Activated CD8-positive, alpha-beta memory T cell treated with anti-CD3 and anti-CD28 coated beads for 36 hours (primary cell): ENCODE measurements around the gene FANCC. TPM values are rescaled to one million over a fixed set of nuclear protein-coding genes. Genes with fewer than 3 reads are reported as not detected.

Source experiments
- CTCF ChIA-PET: fragments of 350-600 bp; sonication (Branson Sonifier 250); formaldehyde crosslinking; loops from one replicate; lab custom pipeline; 2021; ENCODE audit warnings: antibody characterized with exemption; lab: Charles Lee
- POLR2A ChIA-PET: fragments of 350-600 bp; sonication (Branson Sonifier 250); formaldehyde crosslinking; loops from one replicate; lab custom pipeline; 2021; ENCODE audit warnings: antibody characterized with exemption; lab: Charles Lee
- total RNA-seq, 2 experiments: library from RNA; stranded (reverse); gene quantifications; one replicate each; pipeline ENCODE4 v1.2.3, GENCODE V29; 2021

The FANCC gene
- total RNA-seq, 2 experiments from 2014 or later, result 16.2 to 20.5 TPM

DNA sequence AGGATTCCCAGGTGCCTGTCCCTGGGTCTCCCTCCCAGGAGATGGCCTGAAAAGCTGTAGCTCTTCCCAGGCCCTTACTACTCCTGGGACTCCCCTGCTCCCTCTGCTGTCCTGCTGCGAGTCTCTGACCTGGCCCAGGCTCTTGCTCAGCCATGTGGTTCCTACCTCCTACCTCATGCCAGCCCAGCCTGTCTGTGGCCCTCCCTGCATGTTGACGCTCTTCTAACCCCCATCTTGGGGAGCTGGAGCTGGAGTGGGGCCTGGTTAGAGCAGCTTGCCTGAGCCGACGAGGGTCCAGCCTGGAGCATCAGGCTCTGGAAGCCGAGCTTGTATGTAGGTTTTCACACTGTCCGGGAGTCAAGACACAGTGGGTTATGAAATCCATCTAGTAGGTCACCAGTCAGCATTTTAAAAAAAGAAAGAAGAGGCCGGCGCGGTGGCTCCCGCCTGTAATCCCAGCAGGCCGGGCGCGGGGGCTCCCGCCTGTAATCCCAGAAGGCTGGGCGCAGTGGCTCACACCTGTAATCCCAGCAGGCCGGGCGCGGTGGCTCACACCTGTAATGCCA lies 244.4 kb downstream of the FANCC start:
- CTCF ChIA-PET, result no interaction called here
- POLR2A ChIA-PET, result no interaction called here

GRCh38 chr9:95071925-95072324 lies 245.6 kb downstream of the FANCC start:
- ChIA-PET POLR2A (no interaction called here), CTCF (interaction anchor here (1.1 kb wide), 1 partner anchor 56 kb away, joined by 4 read pairs; no protein-coding TSS in a partner anchor)

DNA sequence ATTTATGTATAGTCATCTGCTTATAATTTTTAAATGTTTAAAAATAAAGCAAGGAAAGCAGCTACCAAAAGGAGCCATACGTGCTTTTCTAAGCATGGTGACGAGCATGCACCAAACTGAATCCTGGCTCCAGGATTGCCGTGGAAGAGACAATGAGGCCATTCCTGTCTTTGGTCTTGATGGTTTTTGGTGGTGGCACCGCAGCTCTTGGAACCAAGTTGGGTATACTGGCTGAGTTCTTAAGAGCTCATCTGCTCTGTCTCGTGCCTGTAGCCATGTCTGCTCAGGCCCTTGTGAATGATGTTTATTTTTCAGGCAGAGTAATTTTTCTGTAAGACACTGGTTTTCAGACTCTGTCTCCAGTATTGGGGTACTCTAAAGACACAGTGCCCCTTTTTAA lies 246.1 kb downstream of the FANCC start:
- ChIA-PET POLR2A (no interaction called here), CTCF (interaction anchor here (1.1 kb wide), 1 partner anchor 56 kb away, joined by 4 read pairs; no protein-coding TSS in a partner anchor)

- ChIA-PET POLR2A (no interaction called here), CTCF (interaction anchor here (0.6 to 1.1 kb wide), 2 partner anchors 57 to 81 kb away, joined by 3 to 4 read pairs; no protein-coding TSS in a partner anchor)
Observed at GRCh38 chr9:95070549-95071021, 246.9 kb downstream of the FANCC start.

DNA sequence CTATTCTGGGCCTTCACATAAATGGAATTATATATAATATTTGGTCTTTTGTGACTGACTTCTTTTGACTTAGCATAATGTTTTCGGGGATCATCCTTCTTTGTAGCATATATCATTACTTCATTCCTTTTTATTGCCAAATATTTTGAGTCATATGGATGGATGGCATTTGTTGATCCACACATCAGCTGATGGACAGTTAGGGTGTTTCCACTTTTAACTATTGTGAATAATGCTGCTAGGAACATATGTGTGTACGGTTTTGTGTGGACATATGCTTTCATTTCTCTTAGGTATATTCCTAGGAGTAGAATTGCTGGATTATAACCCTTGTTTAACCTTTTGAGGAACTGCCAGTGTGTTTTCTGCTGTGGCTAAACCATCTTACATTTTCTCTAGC lies 249.6 kb downstream of the FANCC start:
- POLR2A ChIA-PET, result no interaction called here
- CTCF ChIA-PET, result no interaction called here

DNA sequence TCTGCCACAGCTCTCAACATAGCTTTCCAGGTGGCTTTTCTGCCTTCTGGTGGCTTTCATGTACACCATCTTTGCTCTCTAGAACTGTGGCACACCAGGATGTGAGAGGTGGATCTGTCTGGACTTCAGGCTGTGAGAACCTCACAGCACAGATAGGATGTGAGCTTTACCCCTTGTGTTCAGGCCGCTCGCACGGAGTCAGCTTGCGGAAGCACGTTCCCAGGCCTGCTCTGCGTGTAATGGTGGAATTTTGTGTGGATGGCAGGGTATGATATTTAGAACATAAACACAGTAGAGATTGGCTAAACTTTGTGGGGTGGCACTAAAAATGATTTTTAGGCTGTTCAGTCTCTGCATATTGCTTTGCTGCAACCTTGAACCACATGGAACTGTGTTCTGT lies 250.5 kb downstream of the FANCC start:
- POLR2A ChIA-PET, result no interaction called here
- CTCF ChIA-PET, result no interaction called here

DNA sequence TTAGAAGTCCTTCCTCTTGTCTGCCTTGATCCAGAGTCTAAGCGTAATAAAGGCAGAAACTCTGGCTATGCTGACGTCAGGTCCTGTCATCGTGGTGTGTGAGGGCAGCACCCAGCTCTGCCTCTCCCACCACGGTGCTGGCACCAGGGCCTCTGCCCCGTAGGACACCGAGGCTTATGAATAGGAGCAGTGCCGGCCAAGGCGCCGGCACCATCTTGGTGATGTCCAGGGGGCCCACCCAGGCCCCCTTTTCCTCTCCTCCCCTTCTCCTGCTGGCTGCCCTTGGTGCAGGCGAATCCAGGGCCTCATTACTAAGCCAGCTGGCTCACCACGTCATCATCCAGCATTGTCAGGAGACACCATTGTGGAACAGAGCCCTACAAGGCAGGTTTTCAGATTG lies 252.3 kb downstream of the FANCC start:
- ChIA-PET POLR2A (no interaction called here), CTCF (interaction anchor here (0.5 kb wide), 1 partner anchor 18 kb away, joined by 3 read pairs; no protein-coding TSS in a partner anchor)

- ChIA-PET CTCF (interaction anchor here (1.4 kb wide), 1 partner anchor 26 kb away, joined by 4 read pairs; no protein-coding TSS in a partner anchor), POLR2A (interaction anchor here (0.6 kb wide), 1 partner anchor 311 kb away, joined by 7 read pairs; no protein-coding TSS in a partner anchor)
Observed at GRCh38 chr9:95063300-95063699, 254.2 kb downstream of the FANCC start.

GRCh38 chr9:95062596-95063065 lies 254.9 kb downstream of the FANCC start:
- CTCF ChIA-PET, result no interaction called here
- POLR2A ChIA-PET, result no interaction called here

- CTCF ChIA-PET, result no interaction called here
- POLR2A ChIA-PET, result no interaction called here
Observed at GRCh38 chr9:95061916-95062595, 255.5 kb downstream of the FANCC start.

DNA sequence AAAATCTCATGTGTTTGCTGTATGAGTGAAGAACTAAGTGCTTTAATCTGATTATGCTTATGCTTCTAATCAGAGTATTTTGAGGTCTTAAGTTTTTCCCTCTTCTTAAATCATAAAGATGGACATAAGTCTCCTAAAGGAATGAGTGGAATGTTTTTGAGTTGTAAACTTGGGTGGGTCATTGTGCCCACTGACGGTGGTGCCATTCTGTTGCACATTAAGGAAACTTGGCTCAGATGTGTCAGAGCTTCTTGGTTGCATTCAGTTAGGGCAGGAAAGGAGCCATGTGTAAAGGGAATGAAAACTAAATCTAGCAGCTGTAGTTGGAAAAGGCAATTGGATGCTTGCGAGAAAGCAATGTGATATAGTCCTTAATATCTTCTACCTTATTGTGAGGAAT lies 256.6 kb downstream of the FANCC start:
- ChIA-PET POLR2A (no interaction called here), CTCF (no interaction called here)

GRCh38 chr9:95060234-95060633 lies 257.3 kb downstream of the FANCC start:
- ChIA-PET POLR2A (no interaction called here), CTCF (no interaction called here)

DNA sequence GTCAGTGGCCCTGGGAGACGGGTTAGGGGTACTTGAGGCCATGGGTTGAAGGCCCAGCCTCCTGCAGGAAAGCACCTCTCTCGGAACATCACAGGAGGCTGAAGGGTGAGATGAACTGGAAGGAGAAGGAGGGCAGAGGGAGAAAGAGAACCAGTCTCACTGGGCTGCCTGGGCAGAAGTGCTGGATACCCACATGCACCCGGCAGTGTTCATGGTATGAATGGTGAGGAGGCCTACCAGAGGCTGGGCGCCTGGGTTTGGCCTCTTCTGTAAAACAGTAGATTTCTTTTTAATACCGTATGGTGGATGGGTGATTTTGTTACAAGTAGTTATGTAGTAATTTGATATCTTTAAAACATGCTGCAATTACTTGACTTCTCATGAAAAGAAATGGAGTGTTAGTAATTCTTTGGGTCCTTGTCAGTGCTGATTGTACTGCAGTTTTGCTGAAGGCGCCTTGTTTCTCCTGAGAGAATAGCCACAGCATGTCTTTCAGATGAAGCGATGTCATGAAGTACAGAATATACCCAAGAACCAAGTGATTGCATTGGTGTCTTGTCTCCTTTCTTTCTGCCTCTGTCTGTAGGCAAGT lies 258.6 kb downstream of the FANCC start:
- ChIA-PET CTCF (no interaction called here), POLR2A (no interaction called here)

DNA sequence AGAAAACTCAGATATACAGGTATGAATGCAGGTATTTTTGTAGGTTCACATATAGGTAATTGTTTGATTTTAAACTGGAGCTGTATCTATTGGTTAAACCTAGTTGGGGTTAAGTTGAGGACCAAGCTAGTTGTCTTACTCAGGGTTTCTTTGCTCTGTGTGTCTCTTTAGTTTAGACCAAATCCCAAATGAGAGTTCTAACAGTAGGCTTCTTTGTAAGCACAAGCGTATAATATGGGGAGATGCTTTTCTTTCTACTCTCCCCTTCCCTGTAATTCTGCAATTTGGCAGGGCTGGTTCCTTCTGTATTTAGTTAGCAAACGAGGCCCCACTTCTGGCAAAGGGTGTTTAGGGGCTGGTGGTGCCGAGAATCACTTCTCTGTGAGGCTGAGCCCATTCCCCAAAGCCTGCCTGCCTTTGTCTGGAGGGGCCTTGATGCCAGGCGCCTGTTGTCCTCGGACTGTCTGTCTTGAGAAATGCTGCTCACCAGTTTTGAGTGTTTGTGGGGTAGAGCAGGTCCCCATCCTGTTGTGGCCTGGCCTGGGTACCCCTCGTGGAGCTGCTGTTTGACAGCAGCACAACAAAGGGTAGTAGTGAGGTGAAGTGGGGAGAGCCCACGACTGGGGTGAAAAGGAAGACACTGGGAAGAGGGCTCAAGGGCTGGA lies 259.3 kb downstream of the FANCC start:
- ChIA-PET CTCF (no interaction called here), POLR2A (no interaction called here)

GRCh38 chr9:95057101-95057500 lies 260.4 kb downstream of the FANCC start:
- POLR2A ChIA-PET, result no interaction called here
- CTCF ChIA-PET, result no interaction called here

DNA sequence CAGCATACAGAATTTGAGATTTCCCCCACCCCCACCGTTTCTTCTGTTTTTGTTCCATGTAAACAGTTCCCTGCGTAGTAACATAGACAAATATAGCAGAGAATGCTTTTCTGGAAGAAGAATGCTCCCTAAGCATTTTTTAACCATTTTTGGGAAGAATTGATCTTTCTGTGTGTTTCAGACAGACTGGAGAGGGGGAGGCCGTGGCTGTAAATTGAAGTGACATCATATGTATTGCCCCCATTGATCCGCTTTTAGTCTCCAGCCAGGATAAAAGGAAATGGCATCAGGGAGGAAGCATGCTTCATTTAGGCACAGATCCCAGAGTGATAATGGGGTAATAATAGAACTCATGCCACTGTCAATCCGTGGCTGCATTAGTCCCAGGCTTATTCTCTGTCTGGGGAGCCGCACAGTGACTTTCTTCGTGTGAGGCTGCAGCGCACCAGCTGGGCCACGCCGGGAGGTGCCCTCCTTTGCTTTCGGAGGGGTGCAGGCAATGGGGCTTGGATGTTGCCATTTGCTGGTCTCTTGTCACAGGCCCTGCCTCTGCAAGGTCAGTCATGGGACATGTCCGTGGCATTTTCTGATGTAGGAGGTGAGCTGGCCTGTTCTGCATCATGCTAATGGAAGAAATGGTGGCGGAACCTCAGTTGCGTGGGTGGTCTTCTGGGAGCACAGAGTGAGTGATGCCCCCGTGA lies 261.5 kb downstream of the FANCC start:
- CTCF ChIA-PET, result no interaction called here
- POLR2A ChIA-PET, result no interaction called here

DNA sequence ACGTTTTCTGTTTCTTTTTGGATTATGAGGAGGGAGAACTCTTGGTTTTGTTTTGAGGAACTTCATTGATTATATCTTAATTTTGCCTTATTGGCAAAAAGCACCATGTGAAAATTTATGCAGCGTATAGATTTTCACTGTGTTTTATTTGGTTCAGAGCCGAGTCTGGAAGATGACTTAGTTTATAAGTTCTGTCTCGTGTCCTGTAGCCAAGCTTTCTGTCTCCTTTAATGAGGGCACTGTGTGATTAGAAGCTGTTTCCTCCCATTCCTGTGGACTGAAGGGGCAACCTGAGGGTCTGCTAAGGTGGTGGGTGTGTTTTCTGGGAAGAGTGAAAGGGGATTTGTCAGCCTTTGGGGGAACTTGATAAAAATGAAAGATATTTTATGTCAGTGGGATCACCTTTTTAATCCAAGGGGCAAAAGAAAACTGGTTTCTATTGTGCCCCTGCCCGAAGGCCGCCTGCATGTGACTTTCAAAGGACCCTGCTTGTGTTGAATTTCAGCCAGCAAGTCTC lies 262.1 kb downstream of the FANCC start:
- CTCF ChIA-PET, result no interaction called here
- POLR2A ChIA-PET, result no interaction called here

GRCh38 chr9:95053611-95054570 lies 263.6 kb downstream of the FANCC start:
- ChIA-PET CTCF (no interaction called here), POLR2A (no interaction called here)
